ENCODE measurements around the gene HMGCS1. TPM values are rescaled to one million over a fixed set of nuclear protein-coding genes. Genes with fewer than 3 reads are reported as not detected.

The HMGCS1 gene
- total and polyA plus RNA-seq, 2 of the 8 experiments (the other 6 are each of a cell fraction or from before 2014, with no cell fraction given), result 63.6 to 236 TPM

DNA sequence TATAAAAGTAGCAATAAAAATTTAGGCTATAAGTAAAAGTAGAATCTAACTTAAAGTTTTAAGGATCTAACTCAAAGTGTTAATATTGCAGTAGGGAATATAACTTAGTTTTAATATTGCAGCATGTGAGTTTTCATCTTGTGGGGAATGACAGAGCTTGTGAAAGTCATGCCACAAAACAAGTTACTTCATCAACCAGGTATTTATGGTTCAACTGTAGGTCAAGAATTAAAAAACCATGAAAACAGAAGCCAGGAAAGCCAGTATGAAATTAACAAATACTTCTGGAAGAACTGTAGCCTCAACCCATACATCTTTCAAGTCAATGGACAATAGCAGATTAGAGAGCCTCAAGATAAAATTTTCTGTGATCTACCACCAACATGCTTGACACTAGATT lies 19.0 kb downstream of the HMGCS1 start:
- no peak overlapping the region for H3K14ac ChIP-seq (ENCODE audit: insufficient read length)
- no peak overlapping the region for H3K56ac ChIP-seq (replicated peaks; ENCODE audit: insufficient read length, low read depth, low read length)
- no peak overlapping the region for H3K27ac ChIP-seq (ENCODE audit: low read depth, low read length)
- H2BK20ac ChIP-seq (ENCODE audit: low read length), result no peak overlapping the region
- H3K23me2 ChIP-seq (ENCODE audit: low read depth, low read length), result no peaks in the 10 kb centered on the region
- no peak for DNase-seq (ENCODE audit: low read depth in 1 of 2, low spot score in 2 of 2)
- no peak overlapping the region for H4K91ac ChIP-seq (replicated peaks; ENCODE audit: insufficient read length, low read length)
- no peak overlapping the region for H3K4ac ChIP-seq (replicated peaks; ENCODE audit: insufficient read length, low read depth, low read length)
- no peak overlapping the region for H3K4me3 ChIP-seq (ENCODE audit: extremely low read depth in 1 of 4, insufficient read depth in 2 of 4, low read depth in 3 of 4, low read length in 4 of 4)
- no peak overlapping the region for H3K4me2 ChIP-seq (ENCODE audit: insufficient read depth in 1 of 2, low read depth in 2 of 2, low read length in 2 of 2)
- no peak overlapping the region for H2BK12ac ChIP-seq (ENCODE audit: low read depth, low read length)
- H4K8ac ChIP-seq (ENCODE audit: extremely low read depth, insufficient read depth, low read length), result no peak overlapping the region
- H3K27me3 ChIP-seq (replicated peaks in 1 of 4; ENCODE audit: control insufficient read depth in 3 of 4, extremely low read depth in 1 of 4, insufficient read depth in 3 of 4, low read length in 3 of 4), result no peaks in the 10 kb centered on the region
- H3K79me1 ChIP-seq (ENCODE audit: low read depth, low read length), result peaks cover 2% of the 10 kb centered on the region; the same call in 1 of the 2 replicates
- no peak overlapping the region for H3K9ac ChIP-seq (replicated peaks in 1 of 4; ENCODE audit: extremely low read depth in 1 of 4, low read depth in 3 of 4, low read length in 3 of 4)
- no peak overlapping the region for H2BK120ac ChIP-seq (replicated peaks; ENCODE audit: low read depth, low read length)
- H2AK5ac ChIP-seq (ENCODE audit: low read depth, low read length), result no peak overlapping the region
- no peaks in the 10 kb centered on the region for H3K4me1 ChIP-seq (replicated peaks in 1 of 4; ENCODE audit: control insufficient read depth in 3 of 4, insufficient read depth in 4 of 4, low read length in 3 of 4)
- H4K20me1 ChIP-seq (replicated peaks in 1 of 2; ENCODE audit: control insufficient read depth in 1 of 2, insufficient read depth in 2 of 2, low read length in 2 of 2), result peaks cover 2 to 10% of the 10 kb centered on the region in 2 experiments
- no peak overlapping the region for H3K23ac ChIP-seq (ENCODE audit: insufficient read length)
- peaks cover 0 to 17% of the 10 kb centered on the region in 2 experiments; a peak in 1 of 4 replicates for H3K79me2 ChIP-seq (ENCODE audit: control insufficient read depth in 1 of 2, insufficient read depth in 2 of 2, low read length in 2 of 2)
- FAIRE-seq, result no peak
- TF ChIP-seq CTBP2 (IDR thresholded peaks at IDR 0.05; ENCODE audit: borderline replicate concordance, insufficient read depth, insufficient read length, low read length) (no peak), KDM5A (IDR thresholded peaks at IDR 0.05; ENCODE audit: low read length) (no peak), POU5F1 (IDR thresholded peaks at IDR 0.05; ENCODE audit: low read depth, low read length) (no peak), NRF1 (IDR thresholded peaks at IDR 0.05; ENCODE audit: low read depth, low read length) (no peak), SP4 (IDR thresholded peaks at IDR 0.05; ENCODE audit: low read length) (no peak), SP1 (IDR thresholded peaks at IDR 0.05; ENCODE audit: low read depth, low read length) (no peak), RBBP5 (IDR thresholded peaks at IDR 0.05; ENCODE audit: borderline replicate concordance, low read depth, low read length) (no peak), SUZ12 (IDR thresholded peaks at IDR 0.05; ENCODE audit: low read length) (no peak), EGR1 (IDR thresholded peaks at IDR 0.05; ENCODE audit: borderline replicate concordance, low read depth, low read length) (no peak)
- TF ChIP-seq, protein P1, sequence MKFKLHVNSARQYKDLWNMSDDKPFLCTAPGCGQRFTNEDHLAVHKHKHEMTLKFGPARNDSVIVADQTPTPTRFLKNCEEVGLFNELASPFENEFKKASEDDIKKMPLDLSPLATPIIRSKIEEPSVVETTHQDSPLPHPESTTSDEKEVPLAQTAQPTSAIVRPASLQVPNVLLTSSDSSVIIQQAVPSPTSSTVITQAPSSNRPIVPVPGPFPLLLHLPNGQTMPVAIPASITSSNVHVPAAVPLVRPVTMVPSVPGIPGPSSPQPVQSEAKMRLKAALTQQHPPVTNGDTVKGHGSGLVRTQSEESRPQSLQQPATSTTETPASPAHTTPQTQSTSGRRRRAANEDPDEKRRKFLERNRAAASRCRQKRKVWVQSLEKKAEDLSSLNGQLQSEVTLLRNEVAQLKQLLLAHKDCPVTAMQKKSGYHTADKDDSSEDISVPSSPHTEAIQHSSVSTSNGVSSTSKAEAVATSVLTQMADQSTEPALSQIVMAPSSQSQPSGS (IDR thresholded peaks at IDR 0.05; ENCODE audit: low read length), result no peak
- no peak overlapping the region for H3K18ac ChIP-seq (ENCODE audit: extremely low read depth, low read length)
- ChIA-PET POLR2A (ENCODE audit: partially characterized antibody) (no interaction called here), CTCF (ENCODE audit: partially characterized antibody) (interaction anchor here (0.8 to 2.7 kb wide), 4 partner anchors 11 to 230 kb away, joined by 3 to 6 read pairs (median 3); no protein-coding TSS in a partner anchor)
- no peak overlapping the region for H2AFZ ChIP-seq (ENCODE audit: low read length)
- no peak overlapping the region for H4K5ac ChIP-seq (ENCODE audit: insufficient read length, low read depth, low read length)
- no peaks in the 10 kb centered on the region for H3K9me3 ChIP-seq (ENCODE audit: insufficient read depth in 2 of 2, low read depth in 1 of 2, low read length in 1 of 2)
- peaks cover 20 to 95% (median 63%) of the 10 kb centered on the region in 4 experiments for H3K36me3 ChIP-seq (ENCODE audit: control insufficient read depth in 2 of 4, insufficient read depth in 4 of 4, low read length in 3 of 4)
- H2BK15ac ChIP-seq (ENCODE audit: low read length), result no peak overlapping the region
- no peak overlapping the region for H2BK5ac ChIP-seq (ENCODE audit: low read depth, low read length)

Measured in H1 (cell line).